OCI-LY1 (cell line): ENCODE data around the gene IER3IP1.

Source experiments
- H2AFZ ChIP-seq: fragments of 200-600 bp; sonication (generic), shearing (Covaris generic); 2 replicates; pipeline ENCODE4 v1.6.0; 2014; ENCODE audit warnings: antibody characterized with exemption, mild to moderate bottlenecking, low read length
- H3F3A ChIP-seq: fragments of 200-600 bp; sonication (generic), shearing (Covaris generic); 2 replicates; pipeline ENCODE4 v1.6.0; 2014; ENCODE audit warnings: mild to moderate bottlenecking, antibody characterized with exemption, low read length, moderate library complexity; ENCODE audit not compliant: insufficient read depth
- H3K27ac ChIP-seq: fragments of 200-600 bp; sonication (generic); 2 replicates; pipeline ENCODE4 v1.5.1; 2014; ENCODE audit warnings: low read length, mixed run types, mild to moderate bottlenecking, low read depth; ENCODE audit not compliant: poor library complexity, severe bottlenecking
- H3K27me3 ChIP-seq: fragments of 200-600 bp; sonication (generic); 2 replicates; pipeline ENCODE4 v1.6.0; 2014; ENCODE audit warnings: antibody characterized with exemption, mild to moderate bottlenecking, low read length, moderate library complexity; ENCODE audit not compliant: insufficient read depth
- H3K36me3 ChIP-seq: fragments of 200-600 bp; sonication (generic); 2 replicates; pipeline ENCODE4 v1.6.1; 2014; ENCODE audit warnings: mild to moderate bottlenecking, antibody characterized with exemption, low read length, moderate library complexity, mixed read lengths; ENCODE audit not compliant: insufficient read depth
- H3K4me1 ChIP-seq: fragments of 200-600 bp; sonication (generic); 2 replicates; pipeline ENCODE4 v1.5.1; 2014; ENCODE audit warnings: mild to moderate bottlenecking, low read length, moderate library complexity; ENCODE audit not compliant: insufficient read depth, severe bottlenecking
- H3K4me2 ChIP-seq: fragments of 200-600 bp; sonication (generic), shearing (Covaris generic); 2 replicates; pipeline ENCODE4 v1.6.1; 2014; ENCODE audit warnings: low read length
- H3K4me3 ChIP-seq: fragments of 200-600 bp; sonication (generic); 2 replicates; pipeline ENCODE4 v1.5.1; 2014; ENCODE audit warnings: low read length, low read depth, mild to moderate bottlenecking, mixed read lengths; ENCODE audit not compliant: poor library complexity, severe bottlenecking
- H3K79me2 ChIP-seq: fragments of 200-600 bp; shearing (Covaris generic); 2 replicates; pipeline ENCODE4 v1.6.1; 2016; ENCODE audit warnings: mixed run types, low read length, mixed read lengths; ENCODE audit not compliant: insufficient read depth
- H3K9ac ChIP-seq: fragments of 200-600 bp; sonication (generic), shearing (Covaris generic); 2 replicates; pipeline ENCODE4 v1.6.1; 2014; ENCODE audit warnings: mild to moderate bottlenecking, low read length, mixed read lengths
- H3K9me2 ChIP-seq: fragments of 200-600 bp; sonication (generic), shearing (Covaris generic); 2 replicates; pipeline ENCODE4 v1.6.1; 2014; ENCODE audit warnings: low read depth, mild to moderate bottlenecking, low read length, mixed read lengths
- H3K9me3 ChIP-seq: fragments of 200-600 bp; shearing (Covaris generic); 2 replicates; pipeline ENCODE4 v1.6.1; 2014; ENCODE audit warnings: low read length, mixed read lengths
- H4K20me1 ChIP-seq: fragments of 200-600 bp; sonication (generic), shearing (Covaris generic); 2 replicates; pipeline ENCODE4 v1.6.0; 2016; ENCODE audit warnings: mild to moderate bottlenecking, low read length; ENCODE audit not compliant: insufficient read depth
- CTCF ChIP-seq: fragments of 200-600 bp; sonication (generic), shearing (Covaris generic); IDR thresholded peaks from 2 replicates; pipeline ENCODE4 v1.5.1; 2017; ENCODE audit warnings: mild to moderate bottlenecking, antibody characterized with exemption, low read length, moderate library complexity, mixed read lengths
- EZH2 ChIP-seq: fragments of 200-600 bp; sonication (generic), shearing (Covaris generic); IDR thresholded peaks from 2 replicates; pipeline ENCODE4 v1.8.0; 2017; ENCODE audit warnings: borderline replicate concordance, mixed run types, mild to moderate bottlenecking, antibody characterized with exemption, low read length, moderate library complexity, mixed read lengths

The IER3IP1 gene

DNA sequence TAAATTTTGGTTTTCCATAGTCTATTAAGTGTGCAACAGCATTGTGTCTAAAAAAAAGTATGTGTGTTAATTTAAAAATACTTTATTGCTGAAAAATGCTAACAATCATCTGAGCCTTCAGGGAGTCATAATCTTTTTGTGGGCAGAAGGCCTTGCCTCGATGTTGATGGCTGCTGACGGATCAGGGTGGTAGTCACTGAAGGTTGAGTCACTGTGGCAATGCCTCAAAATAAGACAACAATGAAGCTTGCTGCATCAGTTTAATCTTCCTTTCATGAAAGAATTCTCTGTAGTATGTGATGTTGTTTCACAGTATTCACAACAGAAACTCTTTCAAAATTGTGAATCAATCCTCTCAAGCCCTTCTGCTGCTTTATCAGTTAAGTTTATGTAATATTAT, 57.2 kb downstream of the IER3IP1 start:
- no peaks in the 10 kb centered on the region for H3K4me1 ChIP-seq
- H3K9ac ChIP-seq = no peak overlapping the region
- TF ChIP-seq CTCF = no peak
- TF ChIP-seq EZH2 = no peak
- no peaks in the 10 kb centered on the region for H3K9me2 ChIP-seq
- no peaks in the 10 kb centered on the region for H4K20me1 ChIP-seq
- no peak overlapping the region for H3K4me2 ChIP-seq
- H2AFZ ChIP-seq = no peak overlapping the region
- no peak overlapping the region for H3K4me3 ChIP-seq
- no peaks in the 10 kb centered on the region for H3F3A ChIP-seq
- H3K27ac ChIP-seq = no peak overlapping the region
- no peaks in the 10 kb centered on the region for H3K27me3 ChIP-seq
- H3K9me3 ChIP-seq = no peaks in the 10 kb centered on the region
- H3K79me2 ChIP-seq = no peaks in the 10 kb centered on the region
- H3K36me3 ChIP-seq = peaks cover 10% of the 10 kb centered on the region

DNA sequence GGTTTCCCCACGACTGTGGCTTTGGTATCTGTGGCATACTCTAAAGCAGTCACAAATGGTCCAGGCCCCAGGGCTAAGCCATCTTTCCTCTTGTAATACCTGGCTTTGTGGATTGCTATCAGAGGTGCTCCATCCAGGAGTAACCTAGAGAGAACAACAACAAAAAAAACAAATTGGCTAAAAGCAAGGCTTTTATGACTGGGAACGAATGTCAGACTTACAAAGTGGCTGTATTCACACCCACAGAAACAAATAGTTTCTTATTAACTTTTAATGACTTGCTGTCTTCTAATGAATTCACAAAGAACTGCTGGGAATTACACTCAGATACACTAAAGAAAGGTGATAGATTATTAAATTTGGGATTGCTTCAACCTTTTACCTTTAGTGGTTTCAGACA, 61.0 kb downstream of the IER3IP1 start:
- no peaks in the 10 kb centered on the region for H3K9me2 ChIP-seq
- no peak overlapping the region for H3K4me2 ChIP-seq
- H2AFZ ChIP-seq = no peak overlapping the region
- H3K79me2 ChIP-seq = no peaks in the 10 kb centered on the region
- no peaks in the 10 kb centered on the region for H3K27me3 ChIP-seq
- no peak overlapping the region for H3K4me3 ChIP-seq
- no peaks in the 10 kb centered on the region for H3F3A ChIP-seq
- peaks cover 29% of the 10 kb centered on the region for H3K36me3 ChIP-seq
- H3K9me3 ChIP-seq = no peaks in the 10 kb centered on the region
- no peak overlapping the region for H3K9ac ChIP-seq
- no peaks in the 10 kb centered on the region for H3K4me1 ChIP-seq
- H3K27ac ChIP-seq = no peak overlapping the region
- H4K20me1 ChIP-seq = no peaks in the 10 kb centered on the region
- TF ChIP-seq CTCF (no peak), EZH2 (no peak)

- no peaks in the 10 kb centered on the region for H4K20me1 ChIP-seq
- H3K36me3 ChIP-seq = peaks cover 32% of the 10 kb centered on the region
- H3K9ac ChIP-seq = no peak overlapping the region
- H3K4me1 ChIP-seq = no peaks in the 10 kb centered on the region
- no peaks in the 10 kb centered on the region for H3K9me2 ChIP-seq
- no peak overlapping the region for H3K4me3 ChIP-seq
- no peaks in the 10 kb centered on the region for H3K9me3 ChIP-seq
- no peak overlapping the region for H3K4me2 ChIP-seq
- no peak overlapping the region for H2AFZ ChIP-seq
- no peaks in the 10 kb centered on the region for H3K79me2 ChIP-seq
- no peaks in the 10 kb centered on the region for H3F3A ChIP-seq
- no peaks in the 10 kb centered on the region for H3K27me3 ChIP-seq
- no peak overlapping the region for H3K27ac ChIP-seq
- TF ChIP-seq EZH2 = no peak
- TF ChIP-seq CTCF = no peak
Measured at GRCh38 chr18:47113796-47114540, 62.2 kb downstream of the IER3IP1 start.
